Activated naive CD8-positive, alpha-beta T cell treated with anti-CD3 and anti-CD28 coated beads, Interleukin-2, amount 50 U/mL, for 16 hours (primary cell): Measurements from ENCODE around the gene GAGE13.
"Not testable (repeated sequence)": the region's sequence is repeated elsewhere in the genome, so short reads cannot be mapped to it uniquely, and the experiment has no call there.

ENCODE experiments used
- DNase-seq: peaks from one replicate; pipeline ENCODE4 v3.0.0-alpha.2; 2020; ENCODE audit warnings: low read depth, low spot score

GAGE13 gene, protein sequence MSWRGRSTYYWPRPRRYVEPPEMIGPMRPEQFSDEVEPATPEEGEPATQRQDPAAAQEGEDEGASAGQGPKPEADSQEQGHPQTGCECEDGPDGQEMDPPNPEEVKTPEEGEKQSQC

DNA sequence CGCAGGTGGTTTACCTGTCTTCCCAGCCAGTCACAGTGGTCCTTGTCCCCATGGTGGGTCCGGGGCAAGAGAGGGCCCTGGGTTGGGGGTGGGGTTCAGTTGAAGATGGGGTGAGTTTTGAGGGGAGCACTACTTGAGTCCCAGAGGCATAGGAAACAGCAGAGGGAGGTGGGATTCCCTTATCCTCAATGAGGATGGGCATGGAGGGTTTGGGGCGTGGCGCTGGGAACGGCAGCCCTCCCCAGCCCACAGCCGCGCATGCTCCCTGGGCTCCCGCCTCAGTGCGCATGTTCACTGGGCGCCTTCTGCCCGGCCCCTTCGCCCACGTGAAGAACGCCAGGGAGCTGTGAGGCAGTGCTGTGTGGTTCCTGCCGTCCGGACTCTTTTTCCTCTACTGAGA, at the start of gene GAGE13:
Gene GAGE13, plus strand, starts transcription at position 301 of the 400 bp plus-strand sequence. CDS start 1,156 bp downstream, outside the sequence.
- not testable (repeated sequence) for DNase-seq

- no peak for DNase-seq
Observed at GRCh38 chrX:49282647-49283011, 48.8 kb upstream of the GAGE13 start.

GRCh38 chrX:49284212-49284611, 47.2 kb upstream of the GAGE13 start:
- no peak for DNase-seq

DNA sequence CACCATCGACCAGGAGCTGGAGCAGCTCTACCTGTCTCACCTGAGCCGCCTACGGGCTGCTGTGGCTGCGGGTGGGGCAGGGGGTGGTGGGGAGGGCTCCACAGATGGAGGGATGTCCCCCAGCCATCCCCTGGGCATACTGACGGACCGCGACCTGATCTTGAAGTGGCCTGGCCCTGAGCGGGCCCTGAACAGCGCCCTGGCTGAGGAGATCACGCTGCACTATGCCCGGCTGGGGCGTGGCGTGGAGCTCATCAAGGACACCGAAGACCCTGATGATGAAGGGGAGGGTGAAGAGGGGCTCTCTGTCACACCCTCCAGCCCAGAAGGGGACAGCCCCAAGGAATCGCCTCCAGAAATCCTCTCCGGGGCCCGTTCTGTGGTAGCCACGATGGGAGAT, 45.2 kb upstream of the GAGE13 start:
- no peak for DNase-seq

DNA sequence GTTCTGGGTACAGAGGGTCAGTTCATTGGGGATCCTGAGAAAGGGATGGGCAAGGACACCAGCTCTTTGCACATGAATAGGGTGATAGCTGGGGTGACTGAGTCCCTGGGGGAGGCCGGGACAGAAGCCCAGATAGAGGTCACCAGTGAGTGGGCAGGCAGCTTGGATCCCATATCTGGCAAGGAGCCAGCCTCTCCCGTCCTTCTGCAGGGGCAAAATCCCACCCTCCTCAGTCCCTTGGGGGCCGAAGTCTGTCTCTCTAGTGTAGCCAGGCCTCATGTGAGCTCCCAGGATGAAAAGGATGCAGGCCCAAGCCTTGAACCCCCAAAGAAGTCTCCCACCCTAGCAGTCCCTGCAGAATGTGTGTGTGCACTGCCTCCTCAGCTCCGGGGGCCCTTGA, 44.8 kb upstream of the GAGE13 start:
- DNase-seq = no peak

DNA sequence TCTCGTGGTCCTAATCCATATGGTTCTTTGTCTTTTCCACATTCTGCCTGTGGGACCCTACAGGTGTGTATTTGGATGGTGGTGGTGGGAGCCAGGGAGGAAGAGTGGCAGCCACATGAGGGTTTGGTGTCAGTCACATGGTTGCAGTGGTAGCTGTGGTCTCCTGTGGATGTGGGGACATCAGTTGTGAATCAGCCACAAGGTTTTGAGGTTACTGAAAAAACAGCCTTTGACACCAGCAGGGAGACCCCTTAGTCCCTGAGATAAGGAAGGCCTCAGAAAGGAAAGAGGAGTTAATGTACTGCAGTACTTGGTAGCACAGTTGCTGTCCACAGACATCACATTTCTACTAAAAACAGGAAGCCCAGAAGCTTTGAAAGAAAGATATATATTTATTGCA, 43.7 kb upstream of the GAGE13 start:
- no peak for DNase-seq

GRCh38 chrX:49290215-49290614, 41.2 kb upstream of the GAGE13 start:
- DNase-seq = no peak

DNA sequence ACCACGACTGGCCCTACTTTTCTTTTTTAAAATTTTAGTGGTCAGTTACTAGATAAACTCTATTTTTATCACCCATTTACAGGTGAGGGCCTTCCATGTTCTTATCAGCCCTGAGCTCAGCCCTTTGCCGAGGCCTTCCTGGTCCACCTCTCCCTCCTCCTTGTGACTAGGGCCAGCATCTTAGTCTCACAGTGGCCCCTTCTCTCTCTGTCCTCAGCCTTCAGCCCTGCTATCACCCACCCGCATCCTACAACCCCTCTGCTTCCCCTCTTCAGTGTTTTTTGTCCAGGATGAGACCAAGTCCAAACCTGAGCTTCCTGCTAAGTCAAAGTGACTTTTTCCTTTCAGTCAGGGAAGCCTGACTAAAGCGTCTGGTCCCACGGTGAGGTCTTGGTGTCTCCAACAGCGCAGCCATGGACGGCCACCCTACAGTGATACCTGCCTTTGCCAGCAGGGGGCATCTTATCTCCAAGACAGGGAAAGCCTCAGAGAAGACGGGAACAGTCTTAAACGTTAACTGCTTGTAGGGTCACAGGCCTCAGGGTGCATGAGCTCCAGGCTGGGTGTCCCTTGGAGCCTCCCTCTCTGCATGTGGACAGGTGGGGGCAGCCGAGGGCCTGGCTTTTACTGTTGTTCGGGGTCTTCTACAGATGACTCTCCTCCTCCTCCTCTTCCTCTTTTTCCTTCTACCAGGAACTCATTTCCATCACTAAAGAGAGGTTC, 39.6 kb upstream of the GAGE13 start:
- DNase-seq = peak; percentile 38

GRCh38 chrX:49292400-49293362, 38.7 kb upstream of the GAGE13 start:
- no peak for DNase-seq

DNA sequence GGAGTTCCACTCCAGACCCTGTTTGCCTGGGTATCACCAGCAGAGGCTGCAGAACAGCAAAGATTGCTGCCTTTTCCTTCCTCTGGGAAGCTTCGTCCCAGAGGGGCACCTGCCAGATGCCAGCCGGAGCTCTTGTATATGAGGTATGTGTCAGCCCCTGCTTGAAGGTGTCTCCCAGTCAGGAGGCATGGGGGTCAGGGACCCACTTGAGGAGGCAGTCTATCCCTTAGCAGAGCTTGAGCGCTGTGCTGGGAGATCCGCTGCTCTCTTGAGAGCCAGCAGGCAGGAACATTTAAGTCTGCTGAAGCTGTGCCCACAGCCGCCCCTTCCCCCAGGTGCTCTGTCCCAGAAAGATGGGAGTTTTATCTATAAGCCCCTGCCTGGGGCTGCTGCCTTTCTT, 32.1 kb upstream of the GAGE13 start:
- not testable (repeated sequence) for DNase-seq

- no peak for DNase-seq
Observed at GRCh38 chrX:49300703-49301102, 30.7 kb upstream of the GAGE13 start.

GRCh38 chrX:49303346-49303745, 28.0 kb upstream of the GAGE13 start, which contains the start of gene GAGE10:
Gene GAGE10 (plus strand): TSS chrX:49303646. CDS start chrX:49304860, 1,214 bp downstream.
- DNase-seq = no peak

GRCh38 chrX:49307775-49308174, 23.6 kb upstream of the GAGE13 start:
- not testable (repeated sequence) for DNase-seq

GRCh38 chrX:49308604-49309269, 22.6 kb upstream of the GAGE13 start:
- DNase-seq = no peak

- no peak for DNase-seq
Observed at GRCh38 chrX:49309401-49309981, 21.9 kb upstream of the GAGE13 start.

DNA sequence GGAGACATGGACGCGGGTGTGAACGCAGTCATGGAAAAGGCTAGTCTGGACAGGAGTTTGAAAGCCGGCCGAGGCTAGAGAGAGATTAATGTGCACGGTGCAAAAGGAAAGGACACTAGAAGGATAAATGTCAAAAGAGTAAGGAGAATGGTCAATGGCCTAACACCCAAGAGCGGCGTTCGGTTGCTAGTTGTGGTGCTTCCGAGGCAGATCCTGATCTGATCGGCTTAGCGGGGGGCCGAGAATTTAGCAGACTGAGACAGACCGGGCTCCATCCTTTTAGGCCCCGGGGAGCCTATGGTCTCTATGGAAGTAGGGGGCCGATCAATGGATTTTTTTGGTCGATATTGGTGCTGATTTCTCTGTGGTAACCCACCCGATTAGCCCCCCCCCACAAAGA, 21.0 kb upstream of the GAGE13 start:
- no peak for DNase-seq

GRCh38 chrX:49312176-49312575, 19.2 kb upstream of the GAGE13 start:
- DNase-seq = no peak

- no peak for DNase-seq
Observed at GRCh38 chrX:49316085-49316484, 15.3 kb upstream of the GAGE13 start.

DNA sequence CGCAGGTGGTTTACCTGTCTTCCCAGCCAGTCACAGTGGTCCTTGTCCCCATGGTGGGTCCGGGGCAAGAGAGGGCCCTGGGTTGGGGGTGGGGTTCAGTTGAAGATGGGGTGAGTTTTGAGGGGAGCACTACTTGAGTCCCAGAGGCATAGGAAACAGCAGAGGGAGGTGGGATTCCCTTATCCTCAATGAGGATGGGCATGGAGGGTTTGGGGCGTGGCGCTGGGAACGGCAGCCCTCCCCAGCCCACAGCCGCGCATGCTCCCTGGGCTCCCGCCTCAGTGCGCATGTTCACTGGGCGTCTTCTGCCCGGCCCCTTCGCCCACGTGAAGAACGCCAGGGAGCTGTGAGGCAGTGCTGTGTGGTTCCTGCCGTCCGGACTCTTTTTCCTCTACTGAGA, 9.6 kb upstream of the GAGE13 start, which contains the start of gene GAGE12J:
Gene GAGE12J, plus strand, starts transcription at position 301 of the 400 bp plus-strand sequence. CDS start 1,157 bp downstream, outside the sequence.
- DNase-seq = not testable (repeated sequence)

DNA sequence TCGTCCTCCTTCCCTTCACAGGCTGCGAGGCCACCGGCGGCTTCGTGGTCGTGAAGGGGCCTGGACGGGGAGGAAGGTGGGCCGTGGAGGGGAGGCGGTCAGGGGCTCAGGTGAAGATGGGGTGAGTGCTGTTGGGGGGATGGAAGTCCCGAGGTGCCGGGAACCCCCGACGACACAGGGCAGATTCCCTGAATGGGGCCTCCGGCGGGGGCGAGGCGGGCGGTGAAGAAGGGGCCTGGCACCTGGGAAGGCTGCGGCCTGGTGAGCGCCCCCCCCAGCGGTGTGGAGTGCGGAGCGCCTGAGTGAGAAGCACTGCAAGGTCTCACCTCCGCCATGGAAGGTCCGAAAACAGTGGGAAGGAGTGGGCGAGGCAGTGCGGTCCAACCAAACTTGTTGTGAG, 9.1 kb upstream of the GAGE13 start:
- DNase-seq = not testable (repeated sequence)

DNA sequence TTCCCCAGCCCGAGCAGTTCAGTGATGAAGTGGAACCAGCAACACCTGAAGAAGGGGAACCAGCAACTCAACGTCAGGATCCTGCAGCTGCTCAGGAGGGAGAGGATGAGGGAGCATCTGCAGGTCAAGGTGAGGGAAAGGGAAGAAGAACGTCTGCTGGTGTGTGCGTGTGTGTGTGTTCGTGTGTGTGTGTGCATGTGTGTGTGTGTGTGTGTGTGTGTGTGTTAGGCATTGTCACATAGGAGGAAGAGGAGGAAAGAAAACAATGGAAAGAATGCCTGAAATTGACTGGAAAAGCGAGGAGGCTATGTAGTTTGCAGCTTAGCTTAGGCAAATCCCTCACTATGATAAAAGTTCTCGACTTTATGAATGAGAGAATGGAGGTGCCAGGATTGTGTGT, 7.6 kb upstream of the GAGE13 start:
- DNase-seq = not testable (repeated sequence)
